BJ (cell line): ENCODE data around the gene MIGA1. TPM values are rescaled to one million over a fixed set of nuclear protein-coding genes. Genes with fewer than 3 reads are reported as not detected.

Experiments used
- CTCF ChIA-PET: fragments of 350-600 bp; formaldehyde crosslinking; extraction: SDS; loops from one replicate; lab custom pipeline; 2021; ENCODE audit warnings: antibody characterized with exemption, inconsistent platforms; lab: Yijun Ruan, JAX
- POLR2A ChIA-PET: fragments of 300-600 bp; sonication (Branson Sonifier 250); formaldehyde crosslinking; extraction: SDS; loops from one replicate; lab custom pipeline; 2021; ENCODE audit warnings: antibody characterized with exemption; lab: Charles Lee
- DNase-seq: peaks from one replicate; pipeline ENCODE4 v3.0.0-alpha.2; 2011; ENCODE audit warnings: low read depth
- H3K27me3 ChIP-seq: 2 replicates; pipeline ENCODE4 v1.6.0; 2011; ENCODE audit warnings: low read length; ENCODE audit not compliant: control insufficient read depth, insufficient read depth
- H3K36me3 ChIP-seq: 2 replicates; pipeline ENCODE4 v1.5.1; 2011; ENCODE audit warnings: low read length; ENCODE audit not compliant: control insufficient read depth, insufficient read depth
- H3K4me3 ChIP-seq: 2 replicates; pipeline ENCODE4 v1.5.1; 2011; ENCODE audit warnings: low read depth, mild to moderate bottlenecking, control low read depth, low read length
- CTCF ChIP-seq: IDR thresholded peaks from 2 replicates; pipeline ENCODE4 v1.5.1; 2011; ENCODE audit warnings: low read depth, mild to moderate bottlenecking, control low read depth, inconsistent platforms, low read length, moderate library complexity; ENCODE audit not compliant: insufficient read depth
- polyA plus RNA-seq: library from polyadenylated mRNA; depleted of rRNA; stranded (reverse); fragments of >200 nt; gene quantifications from 2 replicates; pipeline ENCODE4 v1.2.3, GENCODE V29; 2011

The MIGA1 gene
- polyA plus RNA-seq, 1 experiment, result 3.3 TPM

GRCh38 chr1:77834771-77835334, 55.4 kb downstream of the MIGA1 start:
- Histone ChIP-seq H3K36me3 (0 out of 2 replicates have a peak, but pooled peaks cover 1% of the 10 kb centered on the region), H3K27me3 (no peaks in the 10 kb centered on the region), H3K4me3 (no peak overlapping the region)
- DNase-seq, result peak; percentile 45
- TF ChIP-seq CTCF, result no peak
- ChIA-PET POLR2A (interaction anchor here (0.7 kb wide), 1 partner anchor 8 kb away, joined by 3 read pairs; no protein-coding TSS in a partner anchor), CTCF (no interaction called here)

GRCh38 chr1:77841574-77841973, 62.1 kb downstream of the MIGA1 start:
- CTCF ChIA-PET, result no interaction called here
- no peak for TF ChIP-seq CTCF
- POLR2A ChIA-PET, result interaction anchor here (0.7 to 0.8 kb wide), 2 partner anchors 11 to 168 kb away, joined by 5 read pairs; no protein-coding TSS in a partner anchor
- DNase-seq, result no peak
- 0 out of 2 replicates have a peak, but pooled peaks cover 1% of the 10 kb centered on the region for H3K36me3 ChIP-seq
- no peak overlapping the region for H3K4me3 ChIP-seq
- no peaks in the 10 kb centered on the region for H3K27me3 ChIP-seq

- TF ChIP-seq CTCF, result no peak
- ChIA-PET CTCF (interaction anchor here (0.6 to 1.6 kb wide), 2 partner anchors 12 to 14 kb away, joined by 3 read pairs; no protein-coding TSS in a partner anchor), POLR2A (no interaction called here)
- Histone ChIP-seq H3K4me3 (no peak overlapping the region), H3K36me3 (no peaks in the 10 kb centered on the region), H3K27me3 (no peaks in the 10 kb centered on the region)
- no peak for DNase-seq
Observed at GRCh38 chr1:77845951-77846350, 66.5 kb downstream of the MIGA1 start.

- H3K27me3 ChIP-seq, result no peaks in the 10 kb centered on the region
- CTCF ChIA-PET, result interaction anchor here (1.6 kb wide), 1 partner anchor 11 kb away, joined by 3 read pairs; no protein-coding TSS in a partner anchor
- TF ChIP-seq CTCF, result no peak
- POLR2A ChIA-PET, result no interaction called here
- no peaks in the 10 kb centered on the region for H3K36me3 ChIP-seq
- H3K4me3 ChIP-seq, result no peak overlapping the region
- no peak for DNase-seq
Observed at GRCh38 chr1:77846966-77847365, 67.5 kb downstream of the MIGA1 start.

- no peak for DNase-seq
- ChIA-PET CTCF (no interaction called here), POLR2A (no interaction called here)
- H3K4me3 ChIP-seq, result no peak overlapping the region
- no peaks in the 10 kb centered on the region for H3K27me3 ChIP-seq
- TF ChIP-seq CTCF, result no peak
- no peaks in the 10 kb centered on the region for H3K36me3 ChIP-seq
Observed at GRCh38 chr1:77847621-77848080, 68.2 kb downstream of the MIGA1 start.
